NB4 (cell line): ENCODE data around the gene GARS1.

Experiments used
- DNase-seq: peaks from one replicate; pipeline ENCODE4 v3.0.0; 2010; ENCODE audit warnings: low read depth
- H3K4me3 ChIP-seq: one replicate; pipeline ENCODE4 v1.5.1; 2011; ENCODE audit warnings: mild to moderate bottlenecking, low read depth, low read length, moderate library complexity
- MYC ChIP-seq: IDR thresholded peaks from 2 replicates; pipeline ENCODE4 v1.6.1; 2011; ENCODE audit warnings: low read depth, low read length
- POLR2A ChIP-seq: IDR thresholded peaks from 2 replicates; pipeline ENCODE4 v1.6.1; 2011; ENCODE audit warnings: mild to moderate bottlenecking; ENCODE audit not compliant: insufficient read length; ENCODE audit errors: extremely low read depth
- TF ChIP-seq, protein P1 (sequence below): IDR thresholded peaks from one replicate; pipeline ENCODE4 v1.5.1; 2012; ENCODE audit warnings: low read depth, low read length
- TF ChIP-seq, protein P2 (sequence below): IDR thresholded peaks from 2 replicates; pipeline ENCODE4 v1.6.1; 2011; ENCODE audit warnings: low read depth, low read length

Gene GARS1

DNA sequence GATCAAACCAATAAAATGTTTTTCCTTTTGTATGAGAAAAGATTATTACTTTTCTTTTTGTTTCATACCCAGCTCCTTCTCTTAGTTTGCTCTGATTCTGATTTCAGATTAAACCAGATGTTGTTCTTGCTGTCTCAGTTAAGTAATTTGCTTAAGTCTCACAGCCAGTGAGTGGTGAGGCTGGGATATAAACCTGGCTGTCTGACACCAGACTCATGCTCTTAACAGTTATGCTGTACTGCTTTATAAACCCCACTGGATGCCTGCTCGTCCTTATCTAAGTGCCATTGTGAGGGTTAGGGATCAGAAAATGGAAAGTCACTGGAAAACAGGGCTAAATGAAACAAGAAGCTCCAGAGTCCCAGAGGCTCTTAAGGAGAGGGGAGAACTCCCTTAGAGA is 24.3 kb downstream of the GARS1 start:
- TF ChIP-seq POLR2A, result no peak
- TF ChIP-seq, protein P1, sequence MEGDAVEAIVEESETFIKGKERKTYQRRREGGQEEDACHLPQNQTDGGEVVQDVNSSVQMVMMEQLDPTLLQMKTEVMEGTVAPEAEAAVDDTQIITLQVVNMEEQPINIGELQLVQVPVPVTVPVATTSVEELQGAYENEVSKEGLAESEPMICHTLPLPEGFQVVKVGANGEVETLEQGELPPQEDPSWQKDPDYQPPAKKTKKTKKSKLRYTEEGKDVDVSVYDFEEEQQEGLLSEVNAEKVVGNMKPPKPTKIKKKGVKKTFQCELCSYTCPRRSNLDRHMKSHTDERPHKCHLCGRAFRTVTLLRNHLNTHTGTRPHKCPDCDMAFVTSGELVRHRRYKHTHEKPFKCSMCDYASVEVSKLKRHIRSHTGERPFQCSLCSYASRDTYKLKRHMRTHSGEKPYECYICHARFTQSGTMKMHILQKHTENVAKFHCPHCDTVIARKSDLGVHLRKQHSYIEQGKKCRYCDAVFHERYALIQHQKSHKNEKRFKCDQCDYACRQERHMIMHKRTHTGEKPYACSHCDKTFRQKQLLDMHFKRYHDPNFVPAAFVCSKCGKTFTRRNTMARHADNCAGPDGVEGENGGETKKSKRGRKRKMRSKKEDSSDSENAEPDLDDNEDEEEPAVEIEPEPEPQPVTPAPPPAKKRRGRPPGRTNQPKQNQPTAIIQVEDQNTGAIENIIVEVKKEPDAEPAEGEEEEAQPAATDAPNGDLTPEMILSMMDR, result no peak
- no peak for TF ChIP-seq MYC
- TF ChIP-seq, protein P2, sequence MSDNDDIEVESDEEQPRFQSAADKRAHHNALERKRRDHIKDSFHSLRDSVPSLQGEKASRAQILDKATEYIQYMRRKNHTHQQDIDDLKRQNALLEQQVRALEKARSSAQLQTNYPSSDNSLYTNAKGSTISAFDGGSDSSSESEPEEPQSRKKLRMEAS, result no peak
- H3K4me3 ChIP-seq, result no peak overlapping the region
- no peak for DNase-seq

DNA sequence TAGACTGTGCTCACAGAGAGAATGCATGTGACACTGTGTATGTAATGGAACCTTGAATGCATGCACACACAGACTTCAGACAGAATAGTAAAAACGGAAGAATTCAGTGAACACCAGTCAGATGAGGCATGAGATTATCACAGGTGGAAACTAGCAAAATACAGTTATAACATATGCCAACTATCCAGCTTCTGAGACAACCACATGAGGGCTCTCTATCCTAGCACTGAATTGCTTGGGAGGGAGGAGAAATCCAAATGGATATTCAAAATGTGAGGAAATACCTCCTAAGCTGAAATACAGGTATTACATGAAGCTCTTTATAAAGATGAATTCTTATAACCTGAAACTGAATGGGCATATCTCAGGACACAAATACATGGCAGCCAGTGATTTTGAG is 30.6 kb downstream of the GARS1 start:
- no peak overlapping the region for H3K4me3 ChIP-seq
- TF ChIP-seq MYC (no peak), POLR2A (no peak)
- TF ChIP-seq, protein P1, result no peak
- TF ChIP-seq, protein P2, result no peak
- DNase-seq, result no peak

DNA sequence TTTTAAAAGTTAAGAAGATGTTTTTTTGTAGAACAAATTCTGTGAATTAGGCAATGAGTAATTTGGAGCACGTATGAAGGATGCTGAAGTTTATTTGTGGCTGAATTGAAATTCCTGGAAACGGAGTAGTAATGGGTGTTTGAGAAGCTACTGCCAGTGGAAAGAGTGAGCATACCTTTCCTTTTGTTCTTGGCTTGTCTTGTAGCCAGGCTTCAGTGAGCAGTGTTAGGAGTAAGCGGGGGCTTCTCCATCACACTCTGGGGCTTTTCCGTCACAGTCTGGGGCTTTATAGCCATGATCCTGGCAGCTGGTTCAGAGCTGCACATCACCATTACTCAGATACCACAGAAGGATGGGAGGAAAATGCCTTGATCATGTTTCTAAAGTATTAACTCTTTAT is 32.3 kb downstream of the GARS1 start:
- no peak for TF ChIP-seq MYC
- TF ChIP-seq, protein P1, result no peak
- TF ChIP-seq, protein P2, result no peak
- no peak for DNase-seq
- no peak overlapping the region for H3K4me3 ChIP-seq

DNA sequence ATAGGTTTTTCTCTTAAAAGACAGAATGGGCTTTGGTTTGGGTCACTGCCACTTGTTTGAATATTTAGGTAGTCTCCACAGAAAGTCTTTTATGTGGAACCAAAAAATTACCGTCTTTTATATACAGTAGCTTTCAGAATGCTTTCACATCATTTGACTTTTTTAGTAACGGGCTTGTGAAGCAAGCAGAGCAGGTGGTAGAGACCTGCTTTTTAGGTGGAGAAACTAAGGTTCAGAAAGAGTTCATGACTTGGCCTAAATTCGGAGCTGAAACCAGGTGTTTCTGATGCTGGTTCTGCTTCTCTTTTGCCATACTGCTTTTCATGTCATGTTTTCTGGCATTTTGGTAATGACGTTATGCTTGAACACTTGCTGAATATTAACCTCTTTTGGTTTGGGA is 36.3 kb downstream of the GARS1 start:
- TF ChIP-seq, protein P1, result no peak
- TF ChIP-seq, protein P2, result no peak
- TF ChIP-seq MYC, result no peak
- no peak for TF ChIP-seq POLR2A
- H3K4me3 ChIP-seq, result no peak overlapping the region
- DNase-seq, result no peak

DNA sequence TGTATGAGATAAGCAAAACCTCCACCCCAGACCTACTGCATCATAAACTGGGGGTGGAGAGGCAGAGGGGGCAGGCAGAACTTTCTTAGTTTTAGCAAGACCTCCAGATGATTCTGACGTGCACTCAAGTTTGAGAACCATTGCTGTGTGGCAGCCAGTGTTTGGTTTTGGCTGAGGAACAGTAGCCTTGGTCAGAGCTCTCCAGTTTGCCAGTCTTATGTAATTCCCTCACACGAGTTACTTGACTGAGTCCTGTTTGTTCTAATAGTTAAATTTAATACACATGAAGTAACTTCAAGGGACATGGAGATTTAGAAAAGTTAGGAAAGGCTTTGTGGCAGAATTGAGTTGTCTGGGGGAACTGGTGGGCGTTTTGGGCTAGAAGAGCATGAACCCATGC is 38.5 kb downstream of the GARS1 start:
- TF ChIP-seq, protein P1, result no peak
- TF ChIP-seq POLR2A (no peak), MYC (no peak)
- TF ChIP-seq, protein P2, result no peak
- H3K4me3 ChIP-seq, result no peak overlapping the region
- no peak for DNase-seq

DNA sequence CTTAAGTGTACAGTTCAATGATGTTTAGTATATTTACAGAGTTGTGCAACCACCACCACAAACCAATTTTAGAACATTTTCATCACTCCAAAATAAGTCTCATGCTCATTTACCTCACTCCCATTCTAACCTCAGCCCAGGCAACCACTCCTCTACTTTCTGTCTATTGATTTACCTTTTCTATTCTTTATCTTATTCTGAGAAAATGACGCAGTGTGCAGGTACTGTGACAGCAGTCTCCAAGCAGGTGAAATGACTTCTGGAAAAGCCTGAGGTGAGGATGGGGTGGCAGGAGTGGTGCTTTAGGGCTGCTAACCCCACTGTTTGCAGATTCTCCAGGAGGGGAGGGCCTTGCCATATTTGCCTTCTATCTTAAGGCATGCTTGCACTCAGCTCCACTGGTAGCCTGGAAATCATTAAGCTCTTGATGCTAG is 39.5 kb downstream of the GARS1 start:
- H3K4me3 ChIP-seq, result no peak overlapping the region
- no peak for DNase-seq
- TF ChIP-seq, protein P1, result no peak
- TF ChIP-seq, protein P2, result no peak
- no peak for TF ChIP-seq POLR2A
- no peak for TF ChIP-seq MYC
